C4-2B (cell line): ENCODE data around the gene TPRG1L.

ENCODE experiments used
- H3K27ac ChIP-seq: fragments of 450-650 bp; 2 replicates; pipeline ENCODE4 v1.5.1; 2017
- CTCF ChIP-seq: fragments of 450-650 bp; conservative IDR thresholded peaks from 2 replicates; pipeline ENCODE4 v1.5.1; 2017; ENCODE audit warnings: mild to moderate bottlenecking
- ZFX ChIP-seq: fragments of 450-650 bp; IDR thresholded peaks from 2 replicates; pipeline ENCODE4 v1.6.1; 2017

The TPRG1L gene

GRCh38 chr1:3664700-3665375, 40.0 kb downstream of the TPRG1L start:
- no peak overlapping the region for H3K27ac ChIP-seq
- TF ChIP-seq ZFX (no peak), CTCF (no peak)

- H3K27ac ChIP-seq: 0 out of 2 replicates have a peak overlapping the region, but pooled peaks have one; percentile 11
- TF ChIP-seq ZFX: no peak
- no peak for TF ChIP-seq CTCF
Observed at GRCh38 chr1:3668148-3668547, 43.3 kb downstream of the TPRG1L start.

GRCh38 chr1:3668585-3669300, 43.9 kb downstream of the TPRG1L start:
- no peak for TF ChIP-seq CTCF
- no peak for TF ChIP-seq ZFX
- H3K27ac ChIP-seq: peak overlapping the region; percentile 11; the same call in 1 of the 2 replicates

GRCh38 chr1:3669421-3669821, 44.6 kb downstream of the TPRG1L start:
- no peak for TF ChIP-seq CTCF
- no peak for TF ChIP-seq ZFX
- peak overlapping the region; percentile 11; the same call in 1 of the 2 replicates for H3K27ac ChIP-seq

- TF ChIP-seq ZFX (no peak), CTCF (no peak)
Observed at GRCh38 chr1:3669971-3670431, 45.2 kb downstream of the TPRG1L start.

GRCh38 chr1:3670823-3671265, 46.0 kb downstream of the TPRG1L start:
- no peak overlapping the region for H3K27ac ChIP-seq

More at GRCh38 chr1:3669971-3670431, 45.2 kb downstream of the TPRG1L start:
- H3K27ac ChIP-seq: no peak overlapping the region

More at GRCh38 chr1:3670823-3671265, 46.0 kb downstream of the TPRG1L start:
- no peak for TF ChIP-seq ZFX
- TF ChIP-seq CTCF: no peak
